GM12878 (cell line): ENCODE data around the gene WFDC8. TPM values are rescaled to one million over a fixed set of nuclear protein-coding genes. Genes with fewer than 3 reads are reported as not detected.

Source experiments
- ATAC-seq: fragments of 200-7000 bp; cut with Tn5 transposase; 3 replicates; pipeline ENCODE4 v1.9.1; 2020; ENCODE audit warnings: mild to moderate bottlenecking, moderate library complexity
- BruUV-seq: library from RNA; stranded (reverse); fragments of 400-500 nt; replicated peaks from 2 replicates; lab custom pipeline; 2021; lab: Mats Ljungman, UMichigan
- CTCF ChIA-PET: fragments of 300-600 bp; sonication (Branson Sonifier 250); formaldehyde crosslinking; extraction: SDS; loops from one replicate; lab custom pipeline; 2021; ENCODE audit warnings: inconsistent platforms; lab: Yijun Ruan, JAX
- POLR2A ChIA-PET: fragments of 350-600 bp; formaldehyde crosslinking; extraction: SDS; loops from one replicate; lab custom pipeline; 2021; ENCODE audit warnings: inconsistent platforms; lab: Charles Lee
- RAD21 ChIA-PET: fragments of 300-600 bp; sonication (Branson Sonifier 250); formaldehyde crosslinking; loops from one replicate; lab custom pipeline; 2023; ENCODE audit warnings: antibody characterized with exemption; ENCODE audit not compliant: unreplicated experiment; lab: Charles Lee
- SMC1A ChIA-PET: fragments of 300-600 bp; sonication (Branson Sonifier 250); formaldehyde crosslinking; loops from one replicate; lab custom pipeline; 2023; ENCODE audit not compliant: unreplicated experiment, uncharacterized antibody; lab: Charles Lee
- DNase-seq: peaks from one replicate; pipeline ENCODE4 v3.0.0-alpha.2; 2011; ENCODE audit warnings: low read depth, low spot score
- FAIRE-seq: peaks from 3 replicates; lab custom pipeline; 2011; peaks lifted over from hg19 to GRCh38; lab: Jason Lieb, UNC
- H2AFZ ChIP-seq: 2 replicates; pipeline ENCODE4 v1.6.0; 2011; ENCODE audit warnings: low read depth, low read length, control low read depth; ENCODE audit not compliant: control insufficient read depth
- H3K27ac ChIP-seq: 2 replicates; pipeline ENCODE4 v1.5.1; 2011; ENCODE audit warnings: control low read depth; ENCODE audit not compliant: control insufficient read depth, insufficient read depth
- H3K27me3 ChIP-seq, 2 experiments: replicated peaks in 1 of 2; 2 replicates each; pipeline versions ENCODE4 v1.6.0 to v1.6.1; 2011; ENCODE audit warnings: low read length in 1 of 2; ENCODE audit not compliant: control insufficient read depth in 2 of 2, insufficient read depth in 2 of 2
- H3K36me3 ChIP-seq, 2 experiments: 2 replicates each; pipeline ENCODE4 v1.5.1; 2011; ENCODE audit warnings: low read length in 1 of 2; ENCODE audit not compliant: control insufficient read depth in 2 of 2, insufficient read depth in 2 of 2
- H3K4me1 ChIP-seq: 2 replicates; pipeline ENCODE4 v1.6.1; 2011; ENCODE audit warnings: mild to moderate bottlenecking, low read length, moderate library complexity, mixed read lengths; ENCODE audit not compliant: control insufficient read depth, insufficient read depth
- H3K4me2 ChIP-seq: 2 replicates; pipeline ENCODE4 v1.6.0; 2011; ENCODE audit warnings: control low read depth; ENCODE audit not compliant: control insufficient read depth, insufficient read depth
- H3K4me3 ChIP-seq: fragments of 200-600 bp; sonication (generic); 2 replicates; pipeline ENCODE4 v1.5.1; 2016
- H3K79me2 ChIP-seq: 2 replicates; pipeline ENCODE4 v1.6.0; 2011; ENCODE audit warnings: low read length; ENCODE audit not compliant: control insufficient read depth, insufficient read depth
- H3K9ac ChIP-seq: 2 replicates; pipeline ENCODE4 v1.8.0; 2011; ENCODE audit warnings: low read length, control low read depth, mixed read lengths; ENCODE audit not compliant: control insufficient read depth, insufficient read depth
- H3K9me3 ChIP-seq: replicated peaks from 3 replicates; pipeline ENCODE4 v1.5.1; 2011; ENCODE audit warnings: mild to moderate bottlenecking, low read length; ENCODE audit not compliant: control insufficient read depth, insufficient read depth
- H4K20me1 ChIP-seq: 2 replicates; pipeline ENCODE4 v1.6.0; 2011; ENCODE audit not compliant: control insufficient read depth, insufficient read depth
- NFYB ChIP-seq: IDR thresholded peaks from 2 replicates; pipeline ENCODE4 v1.6.1; 2011; ENCODE audit warnings: low read depth, mild to moderate bottlenecking, low read length, improper control_type of control experiment, moderate library complexity; ENCODE audit not compliant: insufficient read depth
- POLR2A ChIP-seq: IDR thresholded peaks from 2 replicates; pipeline ENCODE4 v1.6.1; 2011; ENCODE audit warnings: low read depth, mild to moderate bottlenecking, low read length
- RCOR1 ChIP-seq: conservative IDR thresholded peaks from 2 replicates; pipeline ENCODE4 v1.6.1; 2012; ENCODE audit warnings: low read depth, low read length, improper control_type of control experiment
- SIN3A ChIP-seq: IDR thresholded peaks from 2 replicates; pipeline ENCODE4 v1.6.1; 2012; ENCODE audit warnings: low read depth, low read length, improper control_type of control experiment
- YBX1 ChIP-seq: fragments of 450-650 bp; IDR thresholded peaks from 2 replicates; pipeline ENCODE4 v1.6.1; 2016; ENCODE audit warnings: antibody characterized with exemption
- WGBS: methylation state at CpG from one replicate; pipeline ENCODE4 v1.1.6; 2016; ENCODE audit warnings: low lambda C conversion rate; ENCODE audit not compliant: insufficient replicate concordance, insufficient coverage; ENCODE audit errors: missing lambda C conversion rate; 5-methylcytosine and 5-hydroxymethylcytosine counted together
- in situ Hi-C: fragments of 300-500 bp; cut with MboI; formaldehyde crosslinking; loops from 9 replicates; pipeline ENCODE4 v1.14.3; 2018; ENCODE audit warnings: mixed read lengths
- intact Hi-C: fragments of 100-400 bp; cut with micrococcal nuclease; formaldehyde crosslinking; loops from one replicate; pipeline ENCODE4 v1.14.2; 2022; ENCODE audit not compliant: unreplicated experiment
- polyA plus RNA-seq, 11 experiments: library from polyadenylated mRNA; depleted of rRNA in 4 of 11; unstranded in 6 of 11; stranded (reverse) in 5 of 11; fragments of >200 nt; fragmentation: Nextera tagmentation in 4 of 11; fragmentation: Illumina TruSeq in 1 of 11; extraction: Ambion mirVana in 4 of 11; extraction: Trizol in 1 of 11; gene quantifications; 1 replicate in 1 of 11; 2 replicates in 10 of 11; pipeline versions ENCODE4 v1.2.1 to v1.2.3, GENCODE V29; 2011 to 2016; ENCODE audit warnings: inconsistent platforms in 2 of 11, missing spikeins in 2 of 11, low read depth in 1 of 11
- total RNA-seq, 4 experiments: library from RNA; depleted of rRNA in 3 of 4; stranded (reverse); fragments of >200 nt in 3 of 4; fragmentation: Illumina TruSeq in 1 of 4; extraction: Trizol in 1 of 4; gene quantifications; 2 replicates each; pipeline versions ENCODE4 v1.2.1 to v1.2.3, GENCODE V29; 2013 to 2021
- TF ChIP-seq, protein P1 (sequence below): fragments of 450-650 bp; formaldehyde crosslinking; IDR thresholded peaks from 2 replicates; pipeline ENCODE4 v1.4.0; 2022; ENCODE audit warnings: mild to moderate bottlenecking, moderate library complexity
- TF ChIP-seq, protein P2 (sequence below): IDR thresholded peaks from 2 replicates; pipeline ENCODE4 v1.6.1; 2011; ENCODE audit warnings: borderline replicate concordance, low read depth, mild to moderate bottlenecking, moderate library complexity, mixed read lengths, low read length; ENCODE audit not compliant: insufficient read depth; ENCODE audit errors: extremely low read length
- TF ChIP-seq, protein P3 (sequence below): fragments of 450-650 bp; IDR thresholded peaks from 2 replicates; pipeline ENCODE4 v1.6.1; 2017; ENCODE audit warnings: borderline replicate concordance

WFDC8 gene
- total and polyA plus RNA-seq, 10 of the 15 experiments (the other 5 are each of a cell fraction or from before 2014, with no cell fraction given): not detected

DNA sequence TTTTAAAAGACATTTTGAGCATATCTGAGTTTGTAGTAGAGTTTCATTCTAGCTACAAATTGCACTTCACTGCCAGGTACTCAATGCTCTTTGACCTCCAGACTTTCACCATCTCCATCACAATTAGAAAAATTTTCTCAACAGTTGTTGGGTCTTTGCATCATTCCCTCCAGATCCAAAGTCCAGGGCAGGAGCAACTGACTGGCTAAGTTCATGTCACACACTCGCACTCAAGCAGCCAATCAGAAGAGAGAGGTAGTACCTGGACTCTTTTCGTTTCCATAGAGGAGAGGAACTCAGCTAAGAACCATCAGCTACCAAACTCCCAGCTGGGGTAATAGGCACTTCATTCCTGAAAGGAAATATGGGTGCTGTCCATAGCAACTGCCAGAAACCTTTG is 72.7 kb downstream of the WFDC8 start:
- CTCF ChIA-PET: interaction anchor here (0.6 kb wide), 1 partner anchor 246 kb away, joined by 3 read pairs; no protein-coding TSS in a partner anchor
- RAD21 ChIA-PET: no interaction called here
- 28% methylated on average over 2 of the region's 2 CpGs for WGBS

More for the DNA sequence above, 72.7 kb downstream of the WFDC8 start:
- in situ Hi-C loops: no loop called here
- no peaks in the 10 kb centered on the region for H3K79me2 ChIP-seq
- POLR2A ChIA-PET: no interaction called here
- no peak overlapping the region for H3K9ac ChIP-seq
- ATAC-seq (no peak), DNase-seq (no peak), FAIRE-seq (no peak)
- intact Hi-C loops: no loop called here
- H3K4me1 ChIP-seq: peaks cover 5% of the 10 kb centered on the region
- TF ChIP-seq, protein P1, sequence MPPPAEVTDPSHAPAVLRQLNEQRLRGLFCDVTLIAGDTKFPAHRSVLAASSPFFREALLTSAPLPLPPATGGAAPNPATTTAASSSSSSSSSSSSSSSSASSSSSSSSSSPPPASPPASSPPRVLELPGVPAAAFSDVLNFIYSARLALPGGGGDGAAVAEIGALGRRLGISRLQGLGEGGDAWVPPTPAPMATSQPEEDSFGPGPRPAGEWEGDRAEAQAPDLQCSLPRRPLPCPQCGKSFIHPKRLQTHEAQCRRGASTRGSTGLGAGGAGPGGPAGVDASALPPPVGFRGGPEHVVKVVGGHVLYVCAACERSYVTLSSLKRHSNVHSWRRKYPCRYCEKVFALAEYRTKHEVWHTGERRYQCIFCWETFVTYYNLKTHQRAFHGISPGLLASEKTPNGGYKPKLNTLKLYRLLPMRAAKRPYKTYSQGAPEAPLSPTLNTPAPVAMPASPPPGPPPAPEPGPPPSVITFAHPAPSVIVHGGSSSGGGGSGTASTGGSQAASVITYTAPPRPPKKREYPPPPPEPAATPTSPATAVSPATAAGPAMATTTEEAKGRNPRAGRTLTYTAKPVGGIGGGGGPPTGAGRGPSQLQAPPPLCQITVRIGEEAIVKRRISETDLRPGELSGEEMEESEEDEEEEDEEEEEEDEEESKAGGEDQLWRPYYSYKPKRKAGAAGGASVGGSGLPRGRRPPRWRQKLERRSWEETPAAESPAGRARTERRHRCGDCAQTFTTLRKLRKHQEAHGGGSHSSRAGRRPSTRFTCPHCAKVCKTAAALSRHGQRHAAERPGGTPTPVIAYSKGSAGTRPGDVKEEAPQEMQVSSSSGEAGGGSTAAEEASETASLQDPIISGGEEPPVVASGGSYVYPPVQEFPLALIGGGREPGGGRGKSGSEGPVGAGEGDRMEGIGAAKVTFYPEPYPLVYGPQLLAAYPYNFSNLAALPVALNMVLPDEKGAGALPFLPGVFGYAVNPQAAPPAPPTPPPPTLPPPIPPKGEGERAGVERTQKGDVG (CRISPR knock-in tag): no peak
- TF ChIP-seq, protein P2, sequence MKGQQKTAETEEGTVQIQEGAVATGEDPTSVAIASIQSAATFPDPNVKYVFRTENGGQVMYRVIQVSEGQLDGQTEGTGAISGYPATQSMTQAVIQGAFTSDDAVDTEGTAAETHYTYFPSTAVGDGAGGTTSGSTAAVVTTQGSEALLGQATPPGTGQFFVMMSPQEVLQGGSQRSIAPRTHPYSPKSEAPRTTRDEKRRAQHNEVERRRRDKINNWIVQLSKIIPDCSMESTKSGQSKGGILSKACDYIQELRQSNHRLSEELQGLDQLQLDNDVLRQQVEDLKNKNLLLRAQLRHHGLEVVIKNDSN: no peak
- TF ChIP-seq NFYB: peak; percentile 61
- TF ChIP-seq, protein P3, sequence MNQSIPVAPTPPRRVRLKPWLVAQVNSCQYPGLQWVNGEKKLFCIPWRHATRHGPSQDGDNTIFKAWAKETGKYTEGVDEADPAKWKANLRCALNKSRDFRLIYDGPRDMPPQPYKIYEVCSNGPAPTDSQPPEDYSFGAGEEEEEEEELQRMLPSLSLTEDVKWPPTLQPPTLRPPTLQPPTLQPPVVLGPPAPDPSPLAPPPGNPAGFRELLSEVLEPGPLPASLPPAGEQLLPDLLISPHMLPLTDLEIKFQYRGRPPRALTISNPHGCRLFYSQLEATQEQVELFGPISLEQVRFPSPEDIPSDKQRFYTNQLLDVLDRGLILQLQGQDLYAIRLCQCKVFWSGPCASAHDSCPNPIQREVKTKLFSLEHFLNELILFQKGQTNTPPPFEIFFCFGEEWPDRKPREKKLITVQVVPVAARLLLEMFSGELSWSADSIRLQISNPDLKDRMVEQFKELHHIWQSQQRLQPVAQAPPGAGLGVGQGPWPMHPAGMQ: no peak
- no peak for TF ChIP-seq POLR2A
- TF ChIP-seq RCOR1: no peak
- TF ChIP-seq YBX1: no peak
- no peak for TF ChIP-seq SIN3A
- H3K27me3 ChIP-seq: peaks cover 0 to 2% of the 10 kb centered on the region in 2 experiments; a peak in 1 of 4 replicates
- H3K4me2 ChIP-seq: no peak overlapping the region
- H3K4me3 ChIP-seq: no peak overlapping the region
- no peak overlapping the region for H3K27ac ChIP-seq
- no peaks in the 10 kb centered on the region; the same call in 2 of the 3 replicates for H3K9me3 ChIP-seq
- H3K36me3 ChIP-seq: no peaks in the 10 kb centered on the region
- BruUV-seq: no TSS peak
- H4K20me1 ChIP-seq: no peaks in the 10 kb centered on the region
- H2AFZ ChIP-seq: no peak overlapping the region
- SMC1A ChIA-PET: no interaction called here
